ENCODE results near the gene SCFD2. TPM values are rescaled to one million over a fixed set of nuclear protein-coding genes. Genes with fewer than 3 reads are reported as not detected.
"Not testable (repeated sequence)": the region's sequence is repeated elsewhere in the genome, so short reads cannot be mapped to it uniquely, and the experiment has no call there.

Gene SCFD2
- total RNA-seq, 2 donors from 2014 or later = 19.3 to 26.7 TPM

- DNase-seq (no peak), ATAC-seq (no peak)
- no peaks in the 10 kb centered on the region for H3K27me3 Mint-ChIP-seq
- peak overlapping the region; percentile 80 for H3K4me3 Mint-ChIP-seq
- H3K36me3 Mint-ChIP-seq (ENCODE audit: low read depth) = peaks cover 8% of the 10 kb centered on the region
- peak overlapping the region; percentile 32 for H3K27ac Mint-ChIP-seq
- H3K4me1 Mint-ChIP-seq = peaks cover 44% of the 10 kb centered on the region
- no peaks in the 10 kb centered on the region for H3K9me3 ChIP-seq (ENCODE audit: control insufficient read depth, low read length, poor library complexity, severe bottlenecking)
Observed at GRCh38 chr4:53362093-53362492, 3.8 kb downstream of the SCFD2 start.

GRCh38 chr4:53361451-53361850 lies 4.4 kb downstream of the SCFD2 start:
- Mint-ChIP-seq H3K4me3 (no peak overlapping the region), H3K27me3 (no peaks in the 10 kb centered on the region), H3K4me1 (peaks cover 41% of the 10 kb centered on the region), H3K27ac (peak overlapping the region; percentile 32), H3K36me3 (ENCODE audit: low read depth) (peaks cover 6% of the 10 kb centered on the region)
- ATAC-seq (no peak), DNase-seq (no peak)
- H3K9me3 ChIP-seq (ENCODE audit: control insufficient read depth, low read length, poor library complexity, severe bottlenecking) = no peaks in the 10 kb centered on the region

GRCh38 chr4:53355930-53356521 lies 9.8 kb downstream of the SCFD2 start:
- Mint-ChIP-seq H3K27ac (peak overlapping the region; percentile 1), H3K36me3 (ENCODE audit: low read depth) (no peaks in the 10 kb centered on the region), H3K4me3 (no peak overlapping the region), H3K27me3 (no peaks in the 10 kb centered on the region), H3K4me1 (peaks cover 23% of the 10 kb centered on the region)
- no peak for DNase-seq
- ATAC-seq = no peak
- H3K9me3 ChIP-seq (ENCODE audit: control insufficient read depth, low read length, poor library complexity, severe bottlenecking) = no peaks in the 10 kb centered on the region

- Mint-ChIP-seq H3K4me3 (no peak overlapping the region), H3K27me3 (no peaks in the 10 kb centered on the region)
Observed at GRCh38 chr4:53354012-53354722, 11.7 kb downstream of the SCFD2 start.

GRCh38 chr4:53349091-53349491 lies 16.8 kb downstream of the SCFD2 start:
- Mint-ChIP-seq H3K4me3 (no peak overlapping the region), H3K4me1 (peaks cover 8% of the 10 kb centered on the region), H3K36me3 (ENCODE audit: low read depth) (peaks cover 10% of the 10 kb centered on the region), H3K27me3 (no peaks in the 10 kb centered on the region), H3K27ac (no peak overlapping the region)
- H3K9me3 ChIP-seq (ENCODE audit: control insufficient read depth, low read length, poor library complexity, severe bottlenecking) = no peaks in the 10 kb centered on the region
- ATAC-seq = no peak
- DNase-seq = no peak

More at GRCh38 chr4:53354012-53354722, 11.7 kb downstream of the SCFD2 start:
- Mint-ChIP-seq H3K36me3 (ENCODE audit: low read depth) (peaks cover 3% of the 10 kb centered on the region), H3K4me1 (peaks cover 13% of the 10 kb centered on the region), H3K27ac (no peak overlapping the region)
- no peak for ATAC-seq
- no peaks in the 10 kb centered on the region for H3K9me3 ChIP-seq (ENCODE audit: control insufficient read depth, low read length, poor library complexity, severe bottlenecking)
- no peak for DNase-seq

GRCh38 chr4:53348046-53348445 lies 17.8 kb downstream of the SCFD2 start:
- peaks cover 10% of the 10 kb centered on the region for H3K36me3 Mint-ChIP-seq (ENCODE audit: low read depth)

GRCh38 chr4:53346920-53347852 lies 18.7 kb downstream of the SCFD2 start:
- no peaks in the 10 kb centered on the region for H3K27me3 Mint-ChIP-seq
- H3K36me3 Mint-ChIP-seq (ENCODE audit: low read depth) = peaks cover 10% of the 10 kb centered on the region
- no peaks in the 10 kb centered on the region for H3K9me3 ChIP-seq (ENCODE audit: control insufficient read depth, low read length, poor library complexity, severe bottlenecking)
- peak overlapping the region; percentile 10 for H3K27ac Mint-ChIP-seq
- no peak overlapping the region for H3K4me3 Mint-ChIP-seq
- DNase-seq = no peak
- no peak for ATAC-seq
- H3K4me1 Mint-ChIP-seq = peaks cover 8% of the 10 kb centered on the region

More at GRCh38 chr4:53348046-53348445, 17.8 kb downstream of the SCFD2 start:
- ATAC-seq = no peak
- peak overlapping the region; percentile 10 for H3K27ac Mint-ChIP-seq
- H3K9me3 ChIP-seq (ENCODE audit: control insufficient read depth, low read length, poor library complexity, severe bottlenecking) = no peaks in the 10 kb centered on the region
- H3K4me3 Mint-ChIP-seq = no peak overlapping the region
- no peak for DNase-seq
- no peaks in the 10 kb centered on the region for H3K27me3 Mint-ChIP-seq
- peaks cover 7% of the 10 kb centered on the region for H3K4me1 Mint-ChIP-seq

GRCh38 chr4:53346392-53346791 lies 19.5 kb downstream of the SCFD2 start:
- H3K4me1 Mint-ChIP-seq; H3K27ac Mint-ChIP-seq; H3K27me3 Mint-ChIP-seq; ATAC-seq; H3K9me3 ChIP-seq (ENCODE audit: control insufficient read depth, low read length, poor library complexity, severe bottlenecking); DNase-seq; H3K4me3 Mint-ChIP-seq: not testable (repeated sequence)
- H3K36me3 Mint-ChIP-seq (ENCODE audit: low read depth) = peaks cover 10% of the 10 kb centered on the region

- not testable (repeated sequence) for H3K27ac Mint-ChIP-seq; H3K4me1 Mint-ChIP-seq; H3K4me3 Mint-ChIP-seq; H3K27me3 Mint-ChIP-seq; DNase-seq; H3K36me3 Mint-ChIP-seq (ENCODE audit: low read depth); H3K9me3 ChIP-seq (ENCODE audit: control insufficient read depth, low read length, poor library complexity, severe bottlenecking); ATAC-seq
Observed at GRCh38 chr4:53340145-53340544, 25.7 kb downstream of the SCFD2 start.

GRCh38 chr4:53334916-53335315 lies 30.9 kb downstream of the SCFD2 start:
- not testable (repeated sequence) for H3K9me3 ChIP-seq (ENCODE audit: control insufficient read depth, low read length, poor library complexity, severe bottlenecking); H3K4me3 Mint-ChIP-seq; H3K27ac Mint-ChIP-seq; DNase-seq; ATAC-seq; H3K27me3 Mint-ChIP-seq; H3K36me3 Mint-ChIP-seq (ENCODE audit: low read depth); H3K4me1 Mint-ChIP-seq

GRCh38 chr4:53326535-53326934 lies 39.3 kb downstream of the SCFD2 start:
- Mint-ChIP-seq H3K4me1 (peaks cover 15% of the 10 kb centered on the region), H3K27me3 (no peaks in the 10 kb centered on the region), H3K27ac (peak overlapping the region; percentile 29), H3K4me3 (no peak overlapping the region), H3K36me3 (ENCODE audit: low read depth) (no peaks in the 10 kb centered on the region)
- ATAC-seq (no peak), DNase-seq (no peak)
- no peaks in the 10 kb centered on the region for H3K9me3 ChIP-seq (ENCODE audit: control insufficient read depth, low read length, poor library complexity, severe bottlenecking)

GRCh38 chr4:53322696-53323095 lies 43.2 kb downstream of the SCFD2 start:
- ATAC-seq = no peak
- no peak overlapping the region for H3K27ac Mint-ChIP-seq
- DNase-seq = no peak
- H3K27me3 Mint-ChIP-seq = no peaks in the 10 kb centered on the region
- no peaks in the 10 kb centered on the region for H3K36me3 Mint-ChIP-seq (ENCODE audit: low read depth)
- peaks cover 19% of the 10 kb centered on the region for H3K4me1 Mint-ChIP-seq
- no peak overlapping the region for H3K4me3 Mint-ChIP-seq
- H3K9me3 ChIP-seq (ENCODE audit: control insufficient read depth, low read length, poor library complexity, severe bottlenecking) = no peaks in the 10 kb centered on the region

- no peaks in the 10 kb centered on the region for H3K9me3 ChIP-seq (ENCODE audit: control insufficient read depth, low read length, poor library complexity, severe bottlenecking)
- no peak for ATAC-seq
- Mint-ChIP-seq H3K27me3 (no peaks in the 10 kb centered on the region), H3K27ac (no peak overlapping the region), H3K36me3 (ENCODE audit: low read depth) (no peaks in the 10 kb centered on the region), H3K4me1 (peaks cover 17% of the 10 kb centered on the region), H3K4me3 (no peak overlapping the region)
- DNase-seq = no peak
Observed at GRCh38 chr4:53321984-53322289, 43.9 kb downstream of the SCFD2 start.

Data from T-helper 17 cell (primary cell).